Stimulated activated memory B cell treated with anti-CD40 and anti-IgM and Interleukin-4, amounts not matched to agents 10 μg/mL and 1 μg/mL and 100 μg/mL, for 72 hours (primary cell): ENCODE results near the gene CHST3.
"Not testable (repeated sequence)": the region's sequence is repeated elsewhere in the genome, so short reads cannot be mapped to it uniquely, and the experiment has no call there.

ENCODE experiments used
- ATAC-seq: fragments of 150-1000 bp; cut with Tn5 transposase; 2 replicates; pipeline ENCODE4 v1.10.0; 2021
- H3K27ac Mint-ChIP-seq: one replicate; pipeline ENCODE4 v1.8.0; 2022; ENCODE audit warnings: mild to moderate bottlenecking, mixed read lengths
- H3K27me3 Mint-ChIP-seq: one replicate; pipeline ENCODE4 v1.8.0; 2022; ENCODE audit warnings: mixed read lengths
- H3K36me3 Mint-ChIP-seq: one replicate; pipeline ENCODE4 v1.8.0; 2022; ENCODE audit warnings: mixed read lengths
- H3K4me1 Mint-ChIP-seq: one replicate; pipeline ENCODE4 v1.8.0; 2022; ENCODE audit warnings: mixed read lengths
- H3K4me3 Mint-ChIP-seq: one replicate; pipeline ENCODE4 v1.8.0; 2022; ENCODE audit warnings: mild to moderate bottlenecking, moderate library complexity, mixed read lengths
- H3K9me3 Mint-ChIP-seq: one replicate; pipeline ENCODE4 v1.8.0; 2022; ENCODE audit warnings: mixed read lengths

Gene CHST3, protein sequence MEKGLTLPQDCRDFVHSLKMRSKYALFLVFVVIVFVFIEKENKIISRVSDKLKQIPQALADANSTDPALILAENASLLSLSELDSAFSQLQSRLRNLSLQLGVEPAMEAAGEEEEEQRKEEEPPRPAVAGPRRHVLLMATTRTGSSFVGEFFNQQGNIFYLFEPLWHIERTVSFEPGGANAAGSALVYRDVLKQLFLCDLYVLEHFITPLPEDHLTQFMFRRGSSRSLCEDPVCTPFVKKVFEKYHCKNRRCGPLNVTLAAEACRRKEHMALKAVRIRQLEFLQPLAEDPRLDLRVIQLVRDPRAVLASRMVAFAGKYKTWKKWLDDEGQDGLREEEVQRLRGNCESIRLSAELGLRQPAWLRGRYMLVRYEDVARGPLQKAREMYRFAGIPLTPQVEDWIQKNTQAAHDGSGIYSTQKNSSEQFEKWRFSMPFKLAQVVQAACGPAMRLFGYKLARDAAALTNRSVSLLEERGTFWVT

DNA sequence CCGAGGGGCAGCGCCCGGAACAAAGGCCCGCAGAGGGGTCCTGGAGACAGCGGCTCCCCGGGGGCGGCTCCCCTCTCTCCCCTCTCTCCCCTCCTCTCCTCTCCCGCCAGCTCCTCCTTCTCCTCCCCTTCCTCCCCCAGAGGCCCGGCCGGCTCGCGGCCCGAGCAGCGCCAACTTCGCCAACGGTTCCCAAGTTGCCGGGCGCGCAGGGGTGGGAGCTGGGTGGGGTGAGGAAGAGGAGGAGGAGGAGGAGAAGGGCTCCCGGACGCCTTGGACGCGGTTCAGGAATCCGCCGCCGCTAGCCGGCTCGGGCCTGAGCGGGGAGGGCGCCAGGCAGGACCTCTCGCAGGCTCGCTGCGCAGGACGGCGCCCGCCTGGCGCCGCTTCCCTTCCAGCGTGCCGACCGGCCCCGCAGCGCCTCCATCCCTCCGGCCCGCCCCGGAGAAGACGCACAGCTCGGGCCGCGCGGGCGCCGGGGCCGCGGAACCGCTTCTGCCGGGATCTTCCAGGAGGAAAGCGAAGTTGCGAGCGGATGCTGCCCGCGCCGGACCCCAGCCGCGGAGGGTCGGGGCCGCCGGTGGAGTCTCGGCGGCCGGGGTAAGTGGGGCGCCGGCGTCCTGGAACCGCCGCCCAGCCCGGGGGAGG is at the start of gene CHST3:
CHST3 (plus strand) TSS at position 298 of the 645 bp plus-strand sequence. CDS start 41,448 bp downstream, outside the sequence.
- peaks cover 6% of the 10 kb centered on the region for H3K4me1 Mint-ChIP-seq
- peaks cover 71% of the 10 kb centered on the region for H3K27me3 Mint-ChIP-seq
- peak; percentile 42 for ATAC-seq
- H3K36me3 Mint-ChIP-seq: peaks cover 5% of the 10 kb centered on the region
- peaks cover 4% of the 10 kb centered on the region for H3K9me3 Mint-ChIP-seq
- H3K4me3 Mint-ChIP-seq: peak within 1 kb of the TSS; percentile 55
- no peak within 1 kb of the TSS for H3K27ac Mint-ChIP-seq

DNA sequence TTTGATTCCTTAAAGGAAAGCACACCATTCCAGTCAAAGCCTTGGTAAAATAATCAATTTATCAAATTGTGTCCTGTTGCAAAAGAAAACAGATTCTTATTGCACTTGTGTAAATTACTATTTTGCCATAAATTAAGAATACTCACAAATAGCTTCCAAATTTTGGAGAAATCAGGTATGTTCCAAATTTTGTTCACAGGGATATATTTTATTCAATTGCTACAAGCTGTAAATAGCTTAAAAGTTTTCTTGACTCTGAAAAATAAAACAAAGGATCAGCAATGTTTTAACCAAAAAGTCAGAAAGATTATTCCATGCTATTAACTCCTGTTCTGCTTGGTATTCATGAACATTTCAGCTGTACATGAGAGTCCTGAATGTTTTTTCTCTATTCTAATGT is 47.4 kb upstream of the CHST3 start:
- Mint-ChIP-seq H3K27ac (no peak overlapping the region), H3K4me1 (no peaks in the 10 kb centered on the region), H3K4me3 (no peak overlapping the region), H3K27me3 (peaks cover 19% of the 10 kb centered on the region), H3K9me3 (peaks cover 12% of the 10 kb centered on the region), H3K36me3 (peaks cover 8% of the 10 kb centered on the region)
- ATAC-seq: no peak

DNA sequence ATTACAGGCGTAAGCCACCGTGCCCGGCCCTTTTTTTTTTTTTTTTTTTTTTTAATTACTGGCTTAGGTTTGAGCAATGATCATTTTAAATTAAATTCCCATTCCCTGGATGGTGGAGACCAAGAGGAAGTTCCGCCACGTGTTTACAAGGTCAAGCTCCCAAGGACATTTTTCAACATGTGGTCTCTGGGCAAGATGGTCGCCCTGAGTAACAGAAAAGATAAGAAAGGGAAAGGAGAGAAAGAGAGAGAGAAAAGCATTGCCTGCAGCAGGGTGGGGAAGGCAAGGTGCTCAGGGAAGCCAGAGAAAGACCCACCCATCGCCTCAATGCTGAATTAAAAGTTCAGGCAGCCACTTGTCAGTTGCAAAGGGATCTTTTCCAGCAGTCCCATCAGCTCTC is 45.2 kb upstream of the CHST3 start:
- Mint-ChIP-seq H3K4me3 (no peak overlapping the region), H3K4me1 (no peaks in the 10 kb centered on the region), H3K27me3 (peaks cover 25% of the 10 kb centered on the region), H3K27ac (no peak overlapping the region), H3K9me3 (peaks cover 7% of the 10 kb centered on the region), H3K36me3 (no peaks in the 10 kb centered on the region)
- no peak for ATAC-seq

DNA sequence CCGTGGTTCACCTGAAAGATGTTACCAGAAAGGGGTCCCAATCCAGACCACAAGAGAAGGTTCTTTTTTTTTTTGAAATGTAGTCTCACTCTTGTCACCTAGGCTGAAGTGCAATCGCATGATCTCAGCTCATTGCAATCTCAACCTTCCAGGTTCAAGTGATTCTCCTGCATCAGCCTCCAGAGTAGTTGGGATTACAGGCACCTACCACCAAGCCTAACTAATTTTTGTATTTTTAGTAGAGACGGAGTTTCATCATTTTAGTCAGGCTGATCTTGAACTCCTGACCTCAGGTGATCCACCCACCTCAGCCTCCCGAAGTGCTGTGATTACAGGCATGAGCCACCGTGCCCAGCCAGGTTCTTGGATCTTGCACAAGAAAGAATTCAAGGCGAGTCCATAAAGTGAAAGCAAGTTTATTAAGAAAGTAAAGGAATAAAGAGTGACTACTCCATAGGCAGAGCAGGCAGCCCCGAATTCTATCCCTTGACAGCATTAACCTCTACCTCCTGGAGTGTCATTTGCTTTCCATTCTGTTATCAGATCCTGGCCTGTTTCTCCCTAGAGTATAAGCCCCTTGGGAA is 44.1 kb upstream of the CHST3 start:
- H3K9me3 Mint-ChIP-seq, H3K27ac Mint-ChIP-seq, H3K36me3 Mint-ChIP-seq, H3K4me1 Mint-ChIP-seq, ATAC-seq, H3K4me3 Mint-ChIP-seq: not testable (repeated sequence)
- H3K27me3 Mint-ChIP-seq: peaks cover 25% of the 10 kb centered on the region

DNA sequence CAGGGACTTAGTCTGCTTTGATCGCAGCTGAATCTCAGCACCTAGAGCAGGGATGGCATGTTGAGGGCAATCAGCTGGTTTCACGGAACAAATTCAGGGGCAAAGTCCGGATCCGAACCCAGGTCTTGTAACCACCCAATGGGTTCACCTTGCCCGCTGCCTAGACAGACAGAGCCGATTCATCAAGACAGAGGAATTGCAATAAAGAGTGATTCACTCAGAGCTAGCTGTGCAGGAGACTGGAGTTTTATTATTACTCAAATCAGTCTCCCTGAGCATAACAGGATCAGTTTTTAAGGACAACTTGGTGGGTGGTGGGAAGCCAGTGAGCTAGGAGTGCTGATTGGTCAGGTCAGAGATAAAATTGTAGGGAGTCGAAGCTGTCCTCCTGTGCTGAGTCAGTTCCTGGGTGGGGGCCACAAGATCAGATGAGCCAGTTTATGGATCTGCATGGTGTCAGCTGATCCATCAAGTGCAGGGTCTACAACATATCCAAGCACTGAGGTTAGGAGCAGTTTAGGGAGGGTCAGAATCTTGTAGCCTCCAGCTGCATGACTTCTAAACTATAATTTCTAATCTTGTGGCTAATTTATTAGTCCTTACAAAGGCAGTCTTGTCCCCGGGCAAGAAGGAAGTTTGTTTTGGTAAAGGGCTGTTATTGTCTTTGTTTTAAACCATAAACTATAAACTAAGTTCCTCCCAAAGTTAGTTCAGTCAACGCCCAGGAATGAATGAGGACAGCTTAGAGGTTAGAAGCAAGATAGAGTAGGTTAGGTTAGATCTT is 43.5 kb upstream of the CHST3 start:
- no peak for ATAC-seq
- no peak overlapping the region for H3K4me3 Mint-ChIP-seq
- H3K9me3 Mint-ChIP-seq: peaks cover 7% of the 10 kb centered on the region
- H3K36me3 Mint-ChIP-seq: no peaks in the 10 kb centered on the region
- no peaks in the 10 kb centered on the region for H3K4me1 Mint-ChIP-seq
- H3K27ac Mint-ChIP-seq: no peak overlapping the region
- H3K27me3 Mint-ChIP-seq: peaks cover 25% of the 10 kb centered on the region

DNA sequence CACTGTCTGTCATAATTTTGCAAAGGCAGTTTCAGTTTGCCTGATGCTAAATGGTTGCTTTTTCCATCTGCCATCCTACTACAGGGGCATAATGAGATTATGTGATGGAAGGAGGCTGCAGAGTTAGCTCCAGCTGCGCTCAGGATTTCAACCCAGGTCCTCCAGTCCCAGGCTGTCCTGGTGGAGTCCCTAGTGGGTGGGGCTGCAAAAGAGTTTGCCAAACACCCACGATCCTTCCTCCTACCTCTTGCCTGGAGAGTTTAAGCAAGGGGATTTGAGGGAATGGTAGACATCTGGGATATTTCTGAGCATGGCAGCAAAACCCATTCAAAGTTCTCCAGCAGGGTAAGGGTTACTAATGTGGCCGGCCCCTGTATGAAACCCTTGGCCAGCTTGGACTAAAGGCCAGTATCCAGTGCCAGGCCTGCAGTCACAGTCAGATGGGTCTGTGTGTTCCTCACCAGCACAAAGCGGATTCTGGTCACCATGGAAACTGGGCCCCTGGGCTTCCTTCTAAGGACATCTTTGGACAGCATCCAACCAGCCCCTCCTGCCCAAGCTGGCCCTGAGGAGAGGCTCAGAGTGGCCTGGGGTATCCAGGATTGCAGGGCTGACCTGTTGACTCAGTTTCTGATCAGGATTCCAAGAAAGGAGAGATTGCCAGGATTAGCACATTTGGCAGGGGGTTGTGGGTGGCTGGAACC is 42.7 kb upstream of the CHST3 start:
- H3K27me3 Mint-ChIP-seq: peaks cover 25% of the 10 kb centered on the region

DNA sequence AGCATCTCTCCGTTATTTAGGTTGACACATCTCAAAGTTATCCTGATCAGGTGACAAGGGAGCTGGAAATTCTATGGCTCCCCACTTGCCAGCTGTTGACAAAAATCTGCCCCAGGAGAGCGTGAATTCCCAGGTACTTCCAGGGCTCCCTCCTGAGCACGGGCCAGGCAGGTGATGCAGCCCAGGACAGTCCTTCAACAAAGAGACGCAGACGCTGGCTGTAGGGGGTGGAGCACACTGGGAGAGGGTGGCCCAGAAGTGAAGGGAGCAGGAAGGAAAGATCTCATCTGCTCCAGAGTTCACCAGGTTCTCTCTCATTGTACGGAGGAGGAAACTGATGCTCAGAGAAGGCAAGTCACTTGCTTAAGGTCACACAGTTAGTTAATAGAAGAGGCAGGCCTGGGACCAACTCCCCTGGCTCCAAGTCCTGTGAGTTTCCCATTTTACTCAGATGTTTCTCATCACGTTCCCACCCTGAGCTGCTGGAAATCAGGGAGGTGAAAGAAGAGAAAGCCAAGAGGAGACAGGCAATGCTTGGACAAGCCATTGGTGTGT is 41.0 kb upstream of the CHST3 start:
- H3K4me1 Mint-ChIP-seq: no peaks in the 10 kb centered on the region
- H3K27me3 Mint-ChIP-seq: peaks cover 25% of the 10 kb centered on the region
- H3K9me3 Mint-ChIP-seq: peaks cover 3% of the 10 kb centered on the region
- H3K36me3 Mint-ChIP-seq: no peaks in the 10 kb centered on the region
- H3K27ac Mint-ChIP-seq: no peak overlapping the region
- no peak overlapping the region for H3K4me3 Mint-ChIP-seq
- no peak for ATAC-seq

More for the DNA sequence above, 42.7 kb upstream of the CHST3 start:
- Mint-ChIP-seq H3K27ac (no peak overlapping the region), H3K36me3 (no peaks in the 10 kb centered on the region), H3K4me3 (no peak overlapping the region), H3K9me3 (peaks cover 7% of the 10 kb centered on the region), H3K4me1 (no peaks in the 10 kb centered on the region)
- no peak for ATAC-seq

DNA sequence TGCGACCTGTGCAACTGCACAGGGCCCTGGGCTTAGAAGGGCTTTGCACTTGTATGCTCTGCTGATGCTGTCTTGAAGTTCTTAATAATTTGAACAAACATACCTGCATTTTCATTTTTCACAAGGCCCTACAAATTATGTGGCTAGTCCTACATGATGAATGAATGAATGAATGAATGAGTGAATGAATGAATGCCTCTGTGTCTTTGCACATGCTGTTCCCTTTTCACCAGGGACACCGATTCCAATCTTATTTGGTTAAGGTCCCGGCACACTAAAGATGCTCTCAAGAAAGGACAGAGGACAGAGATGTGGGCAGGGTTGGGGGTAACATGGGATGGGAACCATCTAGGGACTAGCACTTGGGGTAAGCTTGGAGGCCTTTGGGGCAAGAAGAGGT is 39.4 kb upstream of the CHST3 start:
- no peaks in the 10 kb centered on the region for H3K9me3 Mint-ChIP-seq
- no peak for ATAC-seq
- H3K4me3 Mint-ChIP-seq: no peak overlapping the region
- H3K36me3 Mint-ChIP-seq: no peaks in the 10 kb centered on the region
- H3K4me1 Mint-ChIP-seq: no peaks in the 10 kb centered on the region
- H3K27me3 Mint-ChIP-seq: peaks cover 25% of the 10 kb centered on the region
- H3K27ac Mint-ChIP-seq: no peak overlapping the region

DNA sequence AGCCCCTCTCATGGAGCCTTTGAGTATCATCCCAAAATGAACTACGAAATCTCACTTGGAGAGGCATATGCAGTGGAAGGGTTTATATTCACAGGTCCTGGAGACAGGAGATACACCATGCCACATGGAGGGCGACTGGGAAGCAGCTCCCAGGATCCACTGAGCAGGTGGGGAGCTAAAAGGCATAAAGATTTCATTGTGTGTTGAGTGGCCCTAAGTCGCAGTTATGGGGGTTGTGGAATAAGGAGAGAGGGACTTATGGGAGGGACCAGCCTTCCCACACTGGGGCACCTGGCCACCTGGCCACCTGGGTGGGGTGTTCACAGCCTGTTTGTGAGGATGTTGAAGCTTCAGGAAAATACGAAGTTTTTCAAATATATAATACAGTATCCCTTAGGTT is 37.0 kb upstream of the CHST3 start:
- Mint-ChIP-seq H3K27me3 (peaks cover 3% of the 10 kb centered on the region), H3K4me1 (no peaks in the 10 kb centered on the region), H3K36me3 (no peaks in the 10 kb centered on the region), H3K9me3 (peaks cover under 1% of the 10 kb centered on the region), H3K4me3 (no peak overlapping the region), H3K27ac (no peak overlapping the region)
- ATAC-seq: no peak

DNA sequence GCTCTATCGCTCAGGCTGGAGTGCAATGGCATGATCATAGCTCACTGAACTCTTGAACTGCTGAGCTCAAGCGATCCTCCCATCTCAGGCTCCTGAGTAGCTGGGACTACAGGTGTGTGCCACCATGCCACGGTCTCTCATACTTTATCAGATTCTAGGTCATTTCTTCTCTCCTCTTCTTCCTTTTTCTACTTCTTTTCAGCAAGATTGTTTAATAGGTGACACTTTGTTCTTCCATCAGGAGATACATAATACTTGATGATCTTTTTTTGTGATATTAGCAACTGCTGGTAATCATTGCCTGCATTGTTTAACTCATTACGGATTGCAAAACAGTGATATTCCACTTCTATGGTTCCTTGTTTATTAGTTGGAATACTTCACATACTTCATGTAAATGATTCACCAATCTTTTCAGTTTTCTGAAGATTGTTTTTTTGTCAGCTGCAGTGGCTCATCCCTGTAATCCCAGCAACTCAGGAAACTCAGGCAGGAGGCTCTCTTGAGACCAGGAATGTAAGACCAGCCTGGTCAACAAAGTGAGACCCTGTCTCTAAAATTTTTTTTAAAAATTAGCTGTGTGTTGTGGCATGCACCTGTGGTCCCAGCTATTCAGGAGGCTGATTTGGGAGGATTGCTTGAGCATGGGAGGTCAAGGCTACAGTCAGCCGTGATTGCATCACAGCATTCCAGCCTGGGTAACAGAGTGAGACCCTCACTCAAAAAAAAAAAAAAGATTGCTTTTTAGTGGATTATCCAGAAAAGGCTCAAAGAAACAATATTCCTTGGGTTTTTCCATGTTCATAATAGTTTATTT is 36.2 kb upstream of the CHST3 start:
- Mint-ChIP-seq H3K36me3 (no peaks in the 10 kb centered on the region), H3K27ac (no peak overlapping the region), H3K9me3 (peaks cover 3% of the 10 kb centered on the region), H3K4me1 (no peaks in the 10 kb centered on the region), H3K4me3 (no peak overlapping the region), H3K27me3 (no peaks in the 10 kb centered on the region)
- no peak for ATAC-seq

DNA sequence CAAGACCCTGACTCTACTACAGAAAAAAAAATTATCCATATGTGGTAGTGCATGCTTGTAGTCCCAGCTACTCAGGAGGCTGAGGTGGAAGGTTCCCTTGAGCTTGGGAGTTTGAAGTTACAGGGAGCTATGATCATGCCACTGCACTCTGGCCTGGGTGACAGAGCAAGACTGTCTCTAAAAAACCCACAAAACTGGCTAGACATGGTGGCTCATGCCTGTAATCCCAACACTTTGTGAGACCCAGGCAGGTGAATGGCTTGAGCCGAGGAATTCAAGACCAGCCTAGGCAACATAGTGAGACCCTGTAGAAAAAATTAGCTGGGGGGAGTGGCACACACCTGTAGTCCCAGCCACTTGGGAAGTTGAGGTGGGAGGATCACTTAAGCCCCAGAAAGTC is 32.9 kb upstream of the CHST3 start:
- no peak overlapping the region for H3K4me3 Mint-ChIP-seq

DNA sequence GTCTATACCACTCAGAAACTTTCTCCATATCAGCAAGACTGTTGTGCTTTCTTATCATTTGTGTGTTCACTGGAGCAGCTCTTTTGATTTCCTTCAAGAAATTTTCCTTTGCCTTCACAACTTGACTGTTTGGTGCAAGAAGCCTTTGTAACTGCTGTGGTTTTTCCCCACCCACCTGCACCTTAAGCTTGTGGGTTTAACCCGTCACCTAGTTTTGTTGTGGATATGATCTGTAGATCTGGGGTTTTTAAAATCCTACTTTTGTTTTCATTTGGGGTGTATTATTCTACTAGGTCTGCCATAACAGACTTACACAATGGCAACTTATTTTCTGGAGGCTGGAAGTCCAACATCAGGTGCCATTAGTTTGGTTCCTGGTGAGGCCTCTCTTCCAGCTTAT is 30.5 kb upstream of the CHST3 start:
- Mint-ChIP-seq H3K4me3 (no peak overlapping the region), H3K36me3 (peaks cover 6% of the 10 kb centered on the region)
- ATAC-seq: peak; percentile 63

More for the DNA sequence above, 32.9 kb upstream of the CHST3 start:
- H3K36me3 Mint-ChIP-seq: no peaks in the 10 kb centered on the region
- H3K27me3 Mint-ChIP-seq: peaks cover 19% of the 10 kb centered on the region
- ATAC-seq: no peak
- no peak overlapping the region for H3K27ac Mint-ChIP-seq
- H3K4me1 Mint-ChIP-seq: peaks cover 8% of the 10 kb centered on the region
- peaks cover 10% of the 10 kb centered on the region for H3K9me3 Mint-ChIP-seq

DNA sequence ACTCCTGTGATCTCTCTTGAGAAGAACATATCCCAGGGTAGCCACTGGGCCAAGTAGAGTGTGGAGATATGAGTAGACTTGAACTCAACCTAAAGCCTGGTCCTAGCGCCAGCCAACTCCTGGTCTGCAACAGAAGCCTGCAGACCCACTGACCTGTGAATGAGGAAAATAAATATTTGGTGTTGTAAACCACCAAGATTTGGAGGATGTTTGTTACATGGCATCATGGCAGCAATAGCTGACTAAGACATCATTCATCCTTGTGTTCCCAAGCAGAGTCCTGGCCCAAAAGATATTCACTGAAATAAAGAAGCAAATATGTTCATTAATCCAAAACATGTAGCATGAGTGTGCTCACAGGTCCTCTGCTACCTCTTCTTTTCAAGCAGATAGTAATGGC is 26.0 kb upstream of the CHST3 start:
- no peak overlapping the region for H3K27ac Mint-ChIP-seq
- H3K27me3 Mint-ChIP-seq: peaks cover 29% of the 10 kb centered on the region
- peaks cover 7% of the 10 kb centered on the region for H3K4me1 Mint-ChIP-seq
- no peak overlapping the region for H3K4me3 Mint-ChIP-seq
- H3K9me3 Mint-ChIP-seq: peaks cover 28% of the 10 kb centered on the region
- ATAC-seq: no peak
- H3K36me3 Mint-ChIP-seq: peaks cover 24% of the 10 kb centered on the region

More for the DNA sequence above, 30.5 kb upstream of the CHST3 start:
- peaks cover 8% of the 10 kb centered on the region for H3K4me1 Mint-ChIP-seq
- H3K27ac Mint-ChIP-seq: no peak overlapping the region
- H3K9me3 Mint-ChIP-seq: peaks cover 15% of the 10 kb centered on the region
- H3K27me3 Mint-ChIP-seq: peaks cover 19% of the 10 kb centered on the region

DNA sequence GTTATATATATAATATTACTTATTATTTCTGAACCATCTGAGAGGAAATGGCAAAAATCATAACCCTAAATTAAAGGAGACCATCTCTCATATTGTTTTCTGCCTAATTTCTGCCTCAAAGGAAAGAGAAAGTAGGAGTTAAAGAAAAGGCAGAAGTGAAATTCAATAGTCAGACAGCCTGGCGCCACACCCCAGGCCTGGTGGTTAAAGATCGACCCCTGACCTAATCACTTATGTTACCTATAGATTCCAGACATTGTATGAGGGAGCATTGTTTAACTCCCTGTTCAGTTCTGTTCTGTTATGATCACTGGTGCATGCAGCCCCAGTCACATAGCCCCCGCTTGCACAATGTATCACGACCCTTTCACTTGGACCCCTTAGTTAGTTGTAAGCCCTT is 24.9 kb upstream of the CHST3 start:
- no peaks in the 10 kb centered on the region for H3K4me1 Mint-ChIP-seq
- H3K36me3 Mint-ChIP-seq: peaks cover 24% of the 10 kb centered on the region
- peaks cover 22% of the 10 kb centered on the region for H3K27me3 Mint-ChIP-seq
- no peak overlapping the region for H3K4me3 Mint-ChIP-seq
- ATAC-seq: no peak
- H3K9me3 Mint-ChIP-seq: peaks cover 25% of the 10 kb centered on the region
- no peak overlapping the region for H3K27ac Mint-ChIP-seq
